Lower leg skin (tissue), 3 donors: ENCODE measurements around the gene FHOD3.

ENCODE experiments used
- CTCF ChIP-seq, 3 donors: fragments of 450-650 bp; IDR thresholded peaks; one replicate each; pipeline ENCODE4 v1.5.1; 2016; ENCODE audit warnings: antibody characterized with exemption in 3 of 3, mild to moderate bottlenecking in 3 of 3, moderate library complexity in 2 of 3
- POLR2A ChIP-seq, 2 donors: fragments of 450-650 bp; IDR thresholded peaks; one replicate each; pipeline ENCODE4 v1.6.1; 2016 to 2017; ENCODE audit warnings: antibody characterized with exemption in 2 of 2, mild to moderate bottlenecking in 1 of 2, moderate library complexity in 1 of 2

- TF ChIP-seq CTCF (IDR thresholded peaks at IDR 0.05), result no peak
- no peak for TF ChIP-seq POLR2A (IDR thresholded peaks at IDR 0.05)
Measured at GRCh38 chr18:36323421-36323820, 25.9 kb downstream of the FHOD3 start.
